CD4-positive, alpha-beta T cell (primary cell): ENCODE measurements around the gene ZNF101. TPM values are rescaled to one million over a fixed set of nuclear protein-coding genes. Genes with fewer than 3 reads are reported as not detected.

Experiments used
- ATAC-seq: fragments of 200-7000 bp; cut with Tn5 transposase; one replicate; pipeline ENCODE4 v1.10.0; 2022; ENCODE audit warnings: mild to moderate bottlenecking; ENCODE audit not compliant: poor library complexity
- CTCF ChIA-PET: fragments of 350-600 bp; sonication (Branson Sonifier 250); formaldehyde crosslinking; loops from one replicate; lab custom pipeline; 2021; ENCODE audit warnings: antibody characterized with exemption, inconsistent platforms; lab: Charles Lee
- POLR2A ChIA-PET: fragments of 350-600 bp; sonication (Branson Sonifier 250); formaldehyde crosslinking; loops from one replicate; lab custom pipeline; 2021; ENCODE audit warnings: antibody characterized with exemption, inconsistent platforms; lab: Charles Lee
- DNase-seq, 14 experiments: peaks; one replicate each; pipeline ENCODE4 v3.0.0-alpha.2; 2013 to 2020; ENCODE audit warnings: mixed read lengths in 2 of 14
- H3K27ac ChIP-seq, 2 donors: one replicate each; pipeline versions ENCODE4 v1.5.1 to v1.7.0; 2013; ENCODE audit warnings: low read length in 2 of 2, low read depth in 1 of 2, mild to moderate bottlenecking in 1 of 2
- H3K27me3 ChIP-seq, 2 experiments: 1 replicate in 1 of 2; 2 replicates in 1 of 2; pipeline versions ENCODE4 v1.6.1 to v1.7.0; 2013; ENCODE audit warnings: low read length in 2 of 2, control low read depth in 1 of 2, mild to moderate bottlenecking in 1 of 2, moderate library complexity in 1 of 2; ENCODE audit not compliant: insufficient read depth in 2 of 2, control insufficient read depth in 1 of 2
- H3K36me3 ChIP-seq: one replicate; pipeline ENCODE4 v1.6.1; 2013; ENCODE audit warnings: low read length, control low read depth; ENCODE audit not compliant: insufficient read depth
- H3K4me1 ChIP-seq: one replicate; pipeline ENCODE4 v1.6.1; 2013; ENCODE audit warnings: low read length, control low read depth; ENCODE audit not compliant: insufficient read depth
- H3K4me3 ChIP-seq: one replicate; pipeline ENCODE4 v1.5.1; 2013; ENCODE audit warnings: mild to moderate bottlenecking, low read length, moderate library complexity
- H3K9me3 ChIP-seq, 2 experiments: 1 replicate in 1 of 2; 2 replicates in 1 of 2; pipeline versions ENCODE4 v1.6.1 to v1.7.0; 2013; ENCODE audit warnings: low read length in 2 of 2, mild to moderate bottlenecking in 2 of 2, control low read depth in 1 of 2, moderate library complexity in 1 of 2; ENCODE audit not compliant: control insufficient read depth in 1 of 2, insufficient read depth in 1 of 2
- H3K27ac Mint-ChIP-seq: one replicate; pipeline ENCODE4 v1.8.0; 2020; ENCODE audit warnings: mixed read lengths
- H3K27me3 Mint-ChIP-seq: one replicate; pipeline ENCODE4 v1.8.0; 2021; ENCODE audit warnings: mixed read lengths
- H3K36me3 Mint-ChIP-seq: one replicate; pipeline ENCODE4 v1.8.0; 2021; ENCODE audit warnings: low read depth, mixed read lengths
- H3K4me1 Mint-ChIP-seq: one replicate; pipeline ENCODE4 v1.8.0; 2021; ENCODE audit warnings: low read depth, mixed read lengths
- H3K4me3 Mint-ChIP-seq: one replicate; pipeline ENCODE4 v1.8.0; 2020; ENCODE audit warnings: mild to moderate bottlenecking, mixed read lengths
- H3K9me3 Mint-ChIP-seq: one replicate; pipeline ENCODE4 v1.8.0; 2020; ENCODE audit warnings: mixed read lengths
- intact Hi-C, 2 experiments: fragments of 100-400 bp; cut with DNase I in 1 of 2; cut with micrococcal nuclease in 1 of 2; formaldehyde crosslinking; loops; one replicate each; pipeline versions ENCODE4 v1.15.1 to v1.9.0; 2023 to 2025; cut with DNase I, micrococcal nuclease
- total RNA-seq, 174 experiments: library from RNA in 2 of 174; stranded (reverse) in 2 of 174; gene quantifications; one replicate each; pipeline ENCODE4 v1.2.3 and lab custom pipeline; 2021 to 2026
- TF ChIP-seq, protein P1 (sequence below): fragments of 200-600 bp; IDR thresholded peaks from one replicate; pipeline ENCODE4 v1.8.0; 2022; ENCODE audit warnings: antibody characterized with exemption, mild to moderate bottlenecking

ZNF101 gene
- total RNA-seq, 2 experiments from 2014 or later, result 58.8 to 60.6 TPM

DNA sequence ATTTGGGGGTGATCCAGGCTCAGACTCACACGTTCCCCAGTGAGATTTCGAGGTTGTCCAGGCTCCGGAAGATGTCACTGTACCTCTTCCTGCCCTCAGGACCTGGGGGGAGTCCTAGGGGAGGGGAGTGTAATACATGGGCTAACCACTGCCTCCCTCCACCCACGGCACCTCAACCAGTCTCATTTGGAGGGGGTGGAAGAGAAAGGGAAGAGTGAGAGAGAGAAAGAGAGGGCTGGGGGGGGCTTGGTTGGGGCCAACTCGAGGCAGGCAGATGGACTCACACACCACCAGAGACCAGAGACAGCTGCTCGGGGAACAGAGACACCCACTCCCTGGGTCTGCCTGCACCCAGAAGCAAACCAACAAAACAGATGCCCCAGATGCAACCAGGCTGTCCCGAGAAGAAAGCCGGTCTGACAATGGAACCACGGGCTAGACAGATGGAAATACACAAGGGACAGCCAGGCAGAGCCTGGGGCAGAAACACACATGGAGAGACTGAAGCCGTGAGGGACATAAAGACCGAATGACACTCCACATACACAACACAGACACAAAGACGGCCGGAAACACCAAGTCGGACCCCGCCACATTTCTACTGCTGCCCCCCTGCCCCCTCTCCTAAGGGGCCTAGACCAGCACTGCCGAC is 26.0 kb upstream of the ZNF101 start:
- ChIA-PET POLR2A (interaction anchor here (1.2 to 1.8 kb wide), 3 partner anchors 15 to 179 kb away, joined by 6 to 10 read pairs (median 7); partner anchors contain the start of genes LPAR2, ZNF101 and ZNF506), CTCF (interaction anchor here (1.0 kb wide), 1 partner anchor 40 kb away, joined by 3 read pairs; no protein-coding TSS in a partner anchor)
- TF ChIP-seq, protein P1, sequence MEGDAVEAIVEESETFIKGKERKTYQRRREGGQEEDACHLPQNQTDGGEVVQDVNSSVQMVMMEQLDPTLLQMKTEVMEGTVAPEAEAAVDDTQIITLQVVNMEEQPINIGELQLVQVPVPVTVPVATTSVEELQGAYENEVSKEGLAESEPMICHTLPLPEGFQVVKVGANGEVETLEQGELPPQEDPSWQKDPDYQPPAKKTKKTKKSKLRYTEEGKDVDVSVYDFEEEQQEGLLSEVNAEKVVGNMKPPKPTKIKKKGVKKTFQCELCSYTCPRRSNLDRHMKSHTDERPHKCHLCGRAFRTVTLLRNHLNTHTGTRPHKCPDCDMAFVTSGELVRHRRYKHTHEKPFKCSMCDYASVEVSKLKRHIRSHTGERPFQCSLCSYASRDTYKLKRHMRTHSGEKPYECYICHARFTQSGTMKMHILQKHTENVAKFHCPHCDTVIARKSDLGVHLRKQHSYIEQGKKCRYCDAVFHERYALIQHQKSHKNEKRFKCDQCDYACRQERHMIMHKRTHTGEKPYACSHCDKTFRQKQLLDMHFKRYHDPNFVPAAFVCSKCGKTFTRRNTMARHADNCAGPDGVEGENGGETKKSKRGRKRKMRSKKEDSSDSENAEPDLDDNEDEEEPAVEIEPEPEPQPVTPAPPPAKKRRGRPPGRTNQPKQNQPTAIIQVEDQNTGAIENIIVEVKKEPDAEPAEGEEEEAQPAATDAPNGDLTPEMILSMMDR, result no peak

DNA sequence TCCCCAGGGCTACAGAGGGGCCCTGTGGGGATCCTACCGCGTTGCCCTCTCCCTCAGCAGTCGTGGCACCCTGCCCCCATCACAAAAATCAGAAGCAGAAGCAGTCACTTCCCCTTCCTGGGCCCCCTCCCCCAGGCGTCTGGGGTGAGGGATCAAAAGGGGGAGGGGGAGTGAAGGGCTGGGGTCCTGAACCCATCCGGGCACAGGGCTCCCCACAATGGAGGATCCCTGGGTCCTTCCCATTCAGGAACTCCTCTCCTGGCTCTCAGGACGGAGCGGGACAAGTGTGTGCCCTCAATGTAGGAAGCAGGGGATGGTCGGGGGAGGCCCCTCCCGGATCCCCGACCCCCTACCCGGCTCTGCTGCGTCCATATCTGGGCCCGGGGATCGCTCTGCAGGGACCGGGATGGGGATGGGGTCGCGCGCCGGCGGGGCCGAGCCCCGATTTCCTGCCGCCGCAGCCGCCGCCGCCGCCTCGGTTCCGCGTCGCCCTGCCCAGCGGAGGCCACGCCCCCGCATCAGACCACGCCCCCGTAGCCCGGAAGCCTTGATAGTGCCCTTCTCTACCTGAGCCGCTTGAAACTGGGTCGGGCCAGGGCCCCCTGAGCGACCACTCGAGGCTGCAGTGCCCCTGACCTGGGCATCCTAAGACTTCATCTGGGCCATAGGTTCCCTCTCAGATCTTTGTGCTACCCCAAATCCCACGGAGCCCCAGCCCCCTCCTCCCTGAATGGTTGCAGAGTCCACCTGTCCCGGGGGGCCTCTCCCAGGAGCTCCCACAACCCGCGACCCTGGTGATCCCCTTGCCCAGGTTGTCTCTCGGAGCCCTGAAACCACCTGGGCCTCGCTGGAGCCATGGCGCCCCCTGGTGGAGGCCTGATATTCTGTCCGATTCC is 25.2 kb upstream of the ZNF101 start, which contains the start of gene GMIP:
Gene GMIP, minus strand, starts transcription at position 500 of the 896 bp plus-strand sequence. Its CDS starts 128 bp downstream, at position 372.
- intact Hi-C loops, result loop anchor here (1.0 to 10.0 kb wide), 9 partner anchors 15 to 315 kb away; partner anchors contain the start of genes LPAR2 (in 2 of the 2), ATP13A1 (in 1 of the 2) and NDUFA13 (in 1 of the 2)
- Mint-ChIP-seq H3K27me3 (no peaks in the 10 kb centered on the region), H3K36me3 (peaks cover 78% of the 10 kb centered on the region), H3K27ac (peak within 1 kb of the TSS; percentile 95), H3K4me3 (peak within 1 kb of the TSS; percentile 99), H3K4me1 (peaks cover 23% of the 10 kb centered on the region), H3K9me3 (no peaks in the 10 kb centered on the region)
- H3K27ac ChIP-seq, result peak within 1 kb of the TSS; percentile 91 to 97
- DNase-seq (peak; percentile 82 to 94 (median 88)), ATAC-seq (peak; percentile 90)
- peaks cover 63% of the 10 kb centered on the region for H3K36me3 ChIP-seq
- no peaks in the 10 kb centered on the region for H3K27me3 ChIP-seq
- TF ChIP-seq, protein P1, result peak; percentile 74
- no peaks in the 10 kb centered on the region for H3K9me3 ChIP-seq
- peaks cover 33% of the 10 kb centered on the region for H3K4me1 ChIP-seq
- ChIA-PET CTCF (interaction anchor here (0.6 to 2.2 kb wide), 25 partner anchors 15 to 258 kb away, joined by 3 to 57 read pairs (median 4); partner anchors contain the start of genes ATP13A1, LPAR2, NDUFA13 and TSSK6), POLR2A (interaction anchor here (0.7 to 1.8 kb wide), 13 partner anchors 15 to 222 kb away, joined by 3 to 19 read pairs (median 4); partner anchors contain the start of genes ATP13A1, LPAR2, NDUFA13 and TSSK6)
- peak within 1 kb of the TSS; percentile 100 for H3K4me3 ChIP-seq

More for the DNA sequence above, 26.0 kb upstream of the ZNF101 start:
- ATAC-seq (peak; percentile 21), DNase-seq (peak in 8 of 14 experiments; percentile 14 to 80 (median 38))
- no peaks in the 10 kb centered on the region for H3K27me3 ChIP-seq
- H3K4me3 ChIP-seq, result peak overlapping the region; percentile 100
- Mint-ChIP-seq H3K36me3 (peaks cover 72% of the 10 kb centered on the region), H3K4me3 (peak overlapping the region; percentile 99), H3K27me3 (no peaks in the 10 kb centered on the region), H3K4me1 (peaks cover 23% of the 10 kb centered on the region), H3K27ac (peak overlapping the region; percentile 95), H3K9me3 (no peaks in the 10 kb centered on the region)
- intact Hi-C loops, result loop anchor here (1.0 to 10.0 kb wide), 6 partner anchors 14 to 278 kb away; partner anchors contain the start of genes LPAR2 (in 2 of the 2) and NDUFA13 (in 1 of the 2)
- H3K36me3 ChIP-seq, result peaks cover 67% of the 10 kb centered on the region
- peak overlapping the region; percentile 91 to 97 for H3K27ac ChIP-seq
- H3K4me1 ChIP-seq, result peaks cover 33% of the 10 kb centered on the region
- H3K9me3 ChIP-seq, result no peaks in the 10 kb centered on the region

DNA sequence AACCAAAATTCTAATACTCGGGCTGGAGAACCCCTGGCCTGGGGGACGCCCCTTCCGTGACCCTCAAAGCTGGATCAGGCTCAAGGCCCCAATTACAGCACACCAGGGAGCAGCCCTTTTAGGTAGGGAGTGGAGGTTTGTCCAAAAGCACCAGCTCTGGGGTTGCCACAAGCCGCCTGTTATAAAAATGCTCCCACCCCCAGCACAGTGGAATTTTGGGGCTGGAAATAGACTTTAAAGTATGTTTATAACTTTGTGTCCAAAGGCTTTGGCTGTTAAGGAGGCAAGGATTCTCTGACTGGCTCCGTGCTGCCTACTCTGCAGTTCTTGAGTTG is 24.6 kb upstream of the ZNF101 start:
- H3K36me3 Mint-ChIP-seq, result peaks cover 78% of the 10 kb centered on the region
- POLR2A ChIA-PET, result interaction anchor here (0.7 to 1.8 kb wide), 12 partner anchors 16 to 222 kb away, joined by 3 to 19 read pairs (median 4); partner anchors contain the start of genes ATP13A1, LPAR2, NDUFA13 and TSSK6
- TF ChIP-seq, protein P1, result peak; percentile 15
- DNase-seq (no peak), ATAC-seq (no peak)
- no peaks in the 10 kb centered on the region for H3K27me3 Mint-ChIP-seq
- H3K27ac Mint-ChIP-seq, result peak overlapping the region; percentile 95
- Histone ChIP-seq H3K27me3 (no peaks in the 10 kb centered on the region), H3K27ac (peak overlapping the region; percentile 84 to 97), H3K36me3 (peaks cover 61% of the 10 kb centered on the region), H3K4me1 (peaks cover 33% of the 10 kb centered on the region), H3K9me3 (no peaks in the 10 kb centered on the region), H3K4me3 (peak overlapping the region; percentile 100)
- peak overlapping the region; percentile 99 for H3K4me3 Mint-ChIP-seq
- no peaks in the 10 kb centered on the region for H3K9me3 Mint-ChIP-seq
- intact Hi-C loops, result loop anchor here in 1 of 2 experiments (1.0 to 10.0 kb wide), 5 partner anchors 19 to 315 kb away; partner anchors contain the start of gene ATP13A1
- peaks cover 23% of the 10 kb centered on the region for H3K4me1 Mint-ChIP-seq
- CTCF ChIA-PET, result interaction anchor here (0.7 to 2.2 kb wide), 23 partner anchors 15 to 257 kb away, joined by 3 to 57 read pairs (median 4); partner anchors contain the start of genes ATP13A1, LPAR2, NDUFA13 and TSSK6
